ENCODE measurements around the gene ZBTB20. TPM values are rescaled to one million over a fixed set of nuclear protein-coding genes. Genes with fewer than 3 reads are reported as not detected.

ZBTB20 gene
- total and polyA plus RNA-seq, 2 donors (not counting 1 experiment from before 2014, with no cell fraction given): 4.0 to 123 TPM

DNA sequence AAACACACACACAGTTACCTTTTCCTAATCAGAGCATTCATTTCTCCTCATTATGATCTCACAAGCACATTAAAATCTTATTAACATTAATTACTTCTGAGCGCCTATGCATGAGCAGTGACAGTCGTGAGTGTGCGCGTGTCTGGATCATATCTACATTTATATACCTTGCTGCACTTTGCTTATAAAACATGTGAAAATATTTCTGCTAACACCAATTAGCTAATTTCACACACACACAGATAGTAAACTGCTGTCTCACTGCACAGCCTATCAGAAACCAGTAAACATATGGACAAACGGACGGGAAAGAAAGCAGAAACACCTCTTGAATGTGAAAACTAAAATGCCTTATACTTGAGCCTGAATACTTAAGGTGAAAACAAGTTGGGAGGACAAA lies 64.8 kb downstream of the ZBTB20 start:
- POLR2A ChIA-PET: no interaction called here
- CTCF ChIA-PET: interaction anchor here (1.2 kb wide), 1 partner anchor 10 kb away, joined by 7 read pairs; no protein-coding TSS in a partner anchor
- H3K27ac ChIP-seq (ENCODE audit: low read length in 2 of 2): no peak overlapping the region
- Mint-ChIP-seq H3K9me3 (ENCODE audit: insufficient read depth) (no peaks in the 10 kb centered on the region), H3K27me3 (no peaks in the 10 kb centered on the region), H3K4me3 (no peak overlapping the region), H3K27ac (no peak overlapping the region), H3K4me1 (peaks cover 16% of the 10 kb centered on the region)
- DNase-seq (no peak), ATAC-seq (ENCODE audit: low read depth) (no peak)
- H4K20me1 ChIP-seq (ENCODE audit: control insufficient read depth, insufficient read depth, low read length, poor library complexity, severe bottlenecking): peaks cover 17% of the 10 kb centered on the region
- intact Hi-C loops (cut with micrococcal nuclease): no loop called here
- H3K9ac ChIP-seq (ENCODE audit: low read length): no peak overlapping the region
- peaks cover 0 to 1% of the 10 kb centered on the region in 2 experiments for H3K36me3 ChIP-seq (replicated peaks in 1 of 2; ENCODE audit: control extremely low read depth in 1 of 2, control insufficient read depth in 1 of 2, extremely low read depth in 1 of 2, insufficient read depth in 2 of 2, low read length in 1 of 2)
- no peaks in the 10 kb centered on the region for H3K9me3 ChIP-seq (ENCODE audit: control extremely low read depth in 1 of 3, control insufficient read depth in 2 of 3, insufficient read depth in 1 of 3, low read length in 2 of 3)
- no peak overlapping the region for H3K4me3 ChIP-seq (ENCODE audit: control extremely low read depth in 1 of 5, extremely low read depth in 1 of 5, insufficient read depth in 1 of 5, low read depth in 2 of 5, low read length in 4 of 5)
- TF ChIP-seq, protein P1, sequence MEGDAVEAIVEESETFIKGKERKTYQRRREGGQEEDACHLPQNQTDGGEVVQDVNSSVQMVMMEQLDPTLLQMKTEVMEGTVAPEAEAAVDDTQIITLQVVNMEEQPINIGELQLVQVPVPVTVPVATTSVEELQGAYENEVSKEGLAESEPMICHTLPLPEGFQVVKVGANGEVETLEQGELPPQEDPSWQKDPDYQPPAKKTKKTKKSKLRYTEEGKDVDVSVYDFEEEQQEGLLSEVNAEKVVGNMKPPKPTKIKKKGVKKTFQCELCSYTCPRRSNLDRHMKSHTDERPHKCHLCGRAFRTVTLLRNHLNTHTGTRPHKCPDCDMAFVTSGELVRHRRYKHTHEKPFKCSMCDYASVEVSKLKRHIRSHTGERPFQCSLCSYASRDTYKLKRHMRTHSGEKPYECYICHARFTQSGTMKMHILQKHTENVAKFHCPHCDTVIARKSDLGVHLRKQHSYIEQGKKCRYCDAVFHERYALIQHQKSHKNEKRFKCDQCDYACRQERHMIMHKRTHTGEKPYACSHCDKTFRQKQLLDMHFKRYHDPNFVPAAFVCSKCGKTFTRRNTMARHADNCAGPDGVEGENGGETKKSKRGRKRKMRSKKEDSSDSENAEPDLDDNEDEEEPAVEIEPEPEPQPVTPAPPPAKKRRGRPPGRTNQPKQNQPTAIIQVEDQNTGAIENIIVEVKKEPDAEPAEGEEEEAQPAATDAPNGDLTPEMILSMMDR (IDR thresholded peaks at IDR 0.05): no peak
- TF ChIP-seq EZH2 (IDR thresholded peaks at IDR 0.05; ENCODE audit: borderline replicate concordance, insufficient read depth, low read depth, low read length, poor library complexity, severe bottlenecking): no peak
- 100% methylated on average over 2 of the region's 6 CpGs for WGBS (ENCODE audit: insufficient coverage)
- H2AFZ ChIP-seq (ENCODE audit: insufficient read depth, low read depth, low read length, poor library complexity, severe bottlenecking): no peak overlapping the region
- H3K27me3 ChIP-seq (replicated peaks in 1 of 4; ENCODE audit: control extremely low read depth in 1 of 4, control insufficient read depth in 3 of 4, insufficient read depth in 4 of 4, low read length in 3 of 4): no peaks in the 10 kb centered on the region
- peaks cover 22% of the 10 kb centered on the region for H3K79me2 ChIP-seq (ENCODE audit: control insufficient read depth, insufficient read depth, low read length)
- H3K4me2 ChIP-seq (replicated peaks; ENCODE audit: low read depth, low read length, poor library complexity, severe bottlenecking): no peak overlapping the region
- no peaks in the 10 kb centered on the region for H3K4me1 ChIP-seq (ENCODE audit: control insufficient read depth in 2 of 2, insufficient read depth in 2 of 2, low read length in 2 of 2)

DNA sequence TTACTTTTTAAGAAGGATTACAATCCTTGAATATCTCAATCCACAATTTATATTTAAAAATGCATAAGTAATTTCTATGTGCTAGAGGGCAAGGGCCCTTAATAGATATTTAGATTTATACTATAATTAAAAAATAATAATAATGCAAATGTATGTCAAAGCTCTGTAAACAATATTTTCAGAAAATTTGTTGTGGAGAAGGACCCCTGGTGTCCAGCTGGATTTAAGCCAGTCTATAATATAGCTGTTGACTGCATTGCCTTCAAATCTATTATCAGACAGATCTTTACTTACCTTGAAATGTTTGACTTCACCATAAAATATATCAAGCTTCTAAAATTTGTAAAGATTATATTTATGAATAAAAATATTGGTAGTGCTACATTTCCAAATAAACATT lies 65.6 kb downstream of the ZBTB20 start:
- ChIA-PET CTCF (interaction anchor here (1.2 kb wide), 1 partner anchor 11 kb away, joined by 7 read pairs; no protein-coding TSS in a partner anchor), POLR2A (no interaction called here)
- intact Hi-C loops (cut with micrococcal nuclease): no loop called here
- H3K27me3 Mint-ChIP-seq: no peaks in the 10 kb centered on the region
- DNase-seq (no peak), ATAC-seq (ENCODE audit: low read depth) (no peak)
- peaks cover 14% of the 10 kb centered on the region for H3K4me1 Mint-ChIP-seq
- Histone ChIP-seq H3K79me2 (ENCODE audit: control insufficient read depth, insufficient read depth, low read length) (peaks cover 19% of the 10 kb centered on the region), H3K36me3 (replicated peaks in 1 of 2; ENCODE audit: control extremely low read depth in 1 of 2, control insufficient read depth in 1 of 2, extremely low read depth in 1 of 2, insufficient read depth in 2 of 2, low read length in 1 of 2) (peaks cover 0 to 1% of the 10 kb centered on the region in 2 experiments), H4K20me1 (ENCODE audit: control insufficient read depth, insufficient read depth, low read length, poor library complexity, severe bottlenecking) (peaks cover 24% of the 10 kb centered on the region), H3K4me2 (replicated peaks; ENCODE audit: low read depth, low read length, poor library complexity, severe bottlenecking) (no peak overlapping the region), H3K27me3 (replicated peaks in 1 of 4; ENCODE audit: control extremely low read depth in 1 of 4, control insufficient read depth in 3 of 4, insufficient read depth in 4 of 4, low read length in 3 of 4) (no peaks in the 10 kb centered on the region), H2AFZ (ENCODE audit: insufficient read depth, low read depth, low read length, poor library complexity, severe bottlenecking) (no peak overlapping the region), H3K9ac (ENCODE audit: low read length) (no peak overlapping the region), H3K4me3 (ENCODE audit: control extremely low read depth in 1 of 5, extremely low read depth in 1 of 5, insufficient read depth in 1 of 5, low read depth in 2 of 5, low read length in 4 of 5) (no peak overlapping the region), H3K4me1 (ENCODE audit: control insufficient read depth in 2 of 2, insufficient read depth in 2 of 2, low read length in 2 of 2) (no peaks in the 10 kb centered on the region), H3K9me3 (ENCODE audit: control extremely low read depth in 1 of 3, control insufficient read depth in 2 of 3, insufficient read depth in 1 of 3, low read length in 2 of 3) (no peaks in the 10 kb centered on the region), H3K27ac (ENCODE audit: low read length in 2 of 2) (no peak overlapping the region)
- H3K4me3 Mint-ChIP-seq: no peak overlapping the region
- TF ChIP-seq, protein P1 (IDR thresholded peaks at IDR 0.05): no peak
- no peak for TF ChIP-seq EZH2 (IDR thresholded peaks at IDR 0.05; ENCODE audit: borderline replicate concordance, insufficient read depth, low read depth, low read length, poor library complexity, severe bottlenecking)
- no peaks in the 10 kb centered on the region for H3K9me3 Mint-ChIP-seq (ENCODE audit: insufficient read depth)
- H3K27ac Mint-ChIP-seq: no peak overlapping the region

All from B cell (primary cell).